Hematopoietic multipotent progenitor cell treated with erythropoietin and hydrocortisone succinate and interleukin-3 and kit ligand, for 4 days (in vitro differentiated cells): Measurements from ENCODE around the gene OGFOD2.
"Not testable (repeated sequence)": the region's sequence is repeated elsewhere in the genome, so short reads cannot be mapped to it uniquely, and the experiment has no call there.

Source experiments
- DNase-seq: peaks from one replicate; pipeline ENCODE4 v3.0.0-alpha.2; 2015

OGFOD2 gene

GRCh38 chr12:122974892-122975789 is at the start of gene OGFOD2:
Gene OGFOD2 (plus strand): TSS chr12:122975244. CDS start chr12:122975252, 8 bp downstream.
- peak; percentile 98 for DNase-seq

GRCh38 chr12:122927756-122928403 is 47.2 kb upstream of the OGFOD2 start:
- peak; percentile 33 for DNase-seq

- DNase-seq, result no peak
These were observed 46.5 kb upstream of the OGFOD2 start for GRCh38 chr12:122928404-122929147.

- no peak for DNase-seq
These were observed 45.9 kb upstream of the OGFOD2 start for GRCh38 chr12:122929148-122929538.

GRCh38 chr12:122929812-122930211 is 45.2 kb upstream of the OGFOD2 start:
- no peak for DNase-seq

GRCh38 chr12:122932207-122932606 is 42.8 kb upstream of the OGFOD2 start:
- no peak for DNase-seq

GRCh38 chr12:122934722-122935121 is 40.3 kb upstream of the OGFOD2 start:
- DNase-seq, result no peak

- no peak for DNase-seq
These were observed 39.7 kb upstream of the OGFOD2 start for GRCh38 chr12:122935318-122935717.

GRCh38 chr12:122937622-122938091 is 37.4 kb upstream of the OGFOD2 start:
- DNase-seq, result peak; percentile 59

- no peak for DNase-seq
These were observed 35.9 kb upstream of the OGFOD2 start for GRCh38 chr12:122939125-122939524.

- DNase-seq, result not testable (repeated sequence)
These were observed 33.7 kb upstream of the OGFOD2 start for GRCh38 chr12:122941351-122941750.

GRCh38 chr12:122942637-122943036 is 32.4 kb upstream of the OGFOD2 start:
- DNase-seq, result no peak

- no peak for DNase-seq
These were observed 31.8 kb upstream of the OGFOD2 start for GRCh38 chr12:122943196-122943595.

GRCh38 chr12:122944605-122945592 is 30.1 kb upstream of the OGFOD2 start:
- DNase-seq, result no peak

- peak; percentile 96 for DNase-seq
These were observed 28.2 kb upstream of the OGFOD2 start for GRCh38 chr12:122946690-122947341.

GRCh38 chr12:122947352-122947792 is 27.7 kb upstream of the OGFOD2 start:
- peak; percentile 70 for DNase-seq

GRCh38 chr12:122948605-122949004 is 26.4 kb upstream of the OGFOD2 start:
- no peak for DNase-seq

GRCh38 chr12:122949405-122949804 is 25.6 kb upstream of the OGFOD2 start:
- DNase-seq, result no peak

GRCh38 chr12:122949816-122950675 is 25.0 kb upstream of the OGFOD2 start:
- no peak for DNase-seq

- no peak for DNase-seq
These were observed 23.6 kb upstream of the OGFOD2 start for GRCh38 chr12:122951406-122951805.
